ENCODE measurements around the gene PPP3R1. TPM values are rescaled to one million over a fixed set of nuclear protein-coding genes. Genes with fewer than 3 reads are reported as not detected.

Gene PPP3R1
- total RNA-seq, 1 experiment from 2014 or later, result 70.9 TPM

DNA sequence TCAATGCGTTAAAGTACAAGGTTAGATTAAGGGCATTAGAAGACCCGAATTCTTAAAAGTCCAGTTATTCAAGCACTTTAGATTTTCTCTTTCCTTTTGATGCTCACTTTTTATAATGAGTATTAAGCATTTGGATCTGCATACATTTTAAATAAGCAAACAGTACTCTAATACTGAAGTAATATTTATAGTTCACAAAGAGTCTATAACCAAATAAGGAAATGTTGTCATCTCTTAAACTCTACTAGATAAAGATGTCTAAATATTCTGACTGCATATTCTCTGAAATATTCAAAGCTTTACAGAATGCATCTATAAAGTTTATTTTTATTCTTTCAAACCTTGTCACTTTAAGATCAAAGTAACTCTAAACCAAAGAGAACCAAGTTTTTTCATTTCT is 25.5 kb downstream of the PPP3R1 start:
- CTCF ChIA-PET, result no interaction called here
- no peaks in the 10 kb centered on the region for H3K36me3 ChIP-seq (ENCODE audit: control insufficient read depth, insufficient read depth, low read length)
- BruUV-seq (replicated peaks), result no TSS peak
- Mint-ChIP-seq H3K27me3 (ENCODE audit: insufficient read depth, unreplicated experiment) (no peaks in the 10 kb centered on the region), H3K9me3 (ENCODE audit: unreplicated experiment) (no peaks in the 10 kb centered on the region), H3K27ac (ENCODE audit: unreplicated experiment) (no peak overlapping the region), H3K36me3 (ENCODE audit: insufficient read depth, unreplicated experiment) (peaks cover 16% of the 10 kb centered on the region), H3K4me3 (ENCODE audit: unreplicated experiment) (no peak overlapping the region), H3K4me1 (ENCODE audit: low read depth, unreplicated experiment) (peaks cover 30% of the 10 kb centered on the region)
- TF ChIP-seq, protein P1, sequence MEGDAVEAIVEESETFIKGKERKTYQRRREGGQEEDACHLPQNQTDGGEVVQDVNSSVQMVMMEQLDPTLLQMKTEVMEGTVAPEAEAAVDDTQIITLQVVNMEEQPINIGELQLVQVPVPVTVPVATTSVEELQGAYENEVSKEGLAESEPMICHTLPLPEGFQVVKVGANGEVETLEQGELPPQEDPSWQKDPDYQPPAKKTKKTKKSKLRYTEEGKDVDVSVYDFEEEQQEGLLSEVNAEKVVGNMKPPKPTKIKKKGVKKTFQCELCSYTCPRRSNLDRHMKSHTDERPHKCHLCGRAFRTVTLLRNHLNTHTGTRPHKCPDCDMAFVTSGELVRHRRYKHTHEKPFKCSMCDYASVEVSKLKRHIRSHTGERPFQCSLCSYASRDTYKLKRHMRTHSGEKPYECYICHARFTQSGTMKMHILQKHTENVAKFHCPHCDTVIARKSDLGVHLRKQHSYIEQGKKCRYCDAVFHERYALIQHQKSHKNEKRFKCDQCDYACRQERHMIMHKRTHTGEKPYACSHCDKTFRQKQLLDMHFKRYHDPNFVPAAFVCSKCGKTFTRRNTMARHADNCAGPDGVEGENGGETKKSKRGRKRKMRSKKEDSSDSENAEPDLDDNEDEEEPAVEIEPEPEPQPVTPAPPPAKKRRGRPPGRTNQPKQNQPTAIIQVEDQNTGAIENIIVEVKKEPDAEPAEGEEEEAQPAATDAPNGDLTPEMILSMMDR (IDR thresholded peaks at IDR 0.05; ENCODE audit: insufficient read depth in 1 of 2, low read depth in 1 of 2, low read length in 1 of 2, severe bottlenecking in 1 of 2, unreplicated experiment in 1 of 2), result no peak
- POLR2A ChIA-PET, result interaction anchor here (0.6 kb wide), 1 partner anchor 31 kb away, joined by 8 read pairs; no protein-coding TSS in a partner anchor
- intact Hi-C loops (cut with micrococcal nuclease; ENCODE audit: unreplicated experiment), result no loop called here
- no peak overlapping the region for H3K4me3 ChIP-seq (ENCODE audit: low read depth, low read length)
- DNase-seq, result no peak
- H3K9me3 ChIP-seq, result no peaks in the 10 kb centered on the region
- peaks cover 8% of the 10 kb centered on the region; the same call in 1 of the 2 replicates for H3K4me1 ChIP-seq
- H3K27me3 ChIP-seq (replicated peaks; ENCODE audit: control insufficient read depth, insufficient read depth, low read length), result no peaks in the 10 kb centered on the region

DNA sequence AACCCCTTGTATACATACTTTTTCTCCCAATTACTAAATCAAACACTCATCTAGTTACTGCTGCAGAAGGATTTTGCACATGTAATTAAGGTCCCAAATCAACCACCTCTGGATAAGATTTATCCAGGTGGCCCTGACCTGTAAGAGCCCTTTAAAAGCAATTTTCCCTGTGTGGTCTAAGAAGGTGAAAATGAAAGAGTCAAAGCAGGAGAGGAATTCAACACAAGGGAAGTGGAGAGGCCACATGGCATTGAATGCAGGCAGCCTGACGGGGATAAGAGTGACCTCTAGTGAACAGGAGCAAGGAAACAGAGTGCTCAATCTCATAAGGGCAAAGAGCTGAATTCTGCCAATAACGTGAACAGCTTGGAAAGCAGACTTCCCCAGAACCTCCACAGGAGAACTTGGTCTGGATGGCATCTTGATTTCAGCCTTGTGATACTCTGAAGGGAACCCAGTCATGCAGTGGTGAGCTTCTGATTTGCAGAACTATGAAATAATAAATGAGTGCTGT is 27.2 kb downstream of the PPP3R1 start:
- intact Hi-C loops (cut with micrococcal nuclease; ENCODE audit: unreplicated experiment), result loop anchor here (1.0 kb wide), 1 partner anchor 29 kb away; no protein-coding TSS in a partner anchor
- no peak overlapping the region for H3K27ac Mint-ChIP-seq (ENCODE audit: unreplicated experiment)
- no peak overlapping the region for H3K4me3 Mint-ChIP-seq (ENCODE audit: unreplicated experiment)
- H3K9me3 ChIP-seq, result no peaks in the 10 kb centered on the region
- H3K9me3 Mint-ChIP-seq (ENCODE audit: unreplicated experiment), result no peaks in the 10 kb centered on the region
- no TSS peak for BruUV-seq (replicated peaks)
- 0 out of 2 replicates have a peak, but pooled peaks cover under 1% of the 10 kb centered on the region for H3K4me1 ChIP-seq
- TF ChIP-seq, protein P1 (IDR thresholded peaks at IDR 0.05; ENCODE audit: insufficient read depth in 1 of 2, low read depth in 1 of 2, low read length in 1 of 2, severe bottlenecking in 1 of 2, unreplicated experiment in 1 of 2), result peak; percentile 26 to 34
- no peaks in the 10 kb centered on the region for H3K27me3 Mint-ChIP-seq (ENCODE audit: insufficient read depth, unreplicated experiment)
- H3K4me1 Mint-ChIP-seq (ENCODE audit: low read depth, unreplicated experiment), result peaks cover 18% of the 10 kb centered on the region
- no peak overlapping the region for H3K4me3 ChIP-seq (ENCODE audit: low read depth, low read length)
- ChIA-PET POLR2A (interaction anchor here (0.7 to 1.4 kb wide), 3 partner anchors 9 to 27 kb away, joined by 3 to 9 read pairs (median 3); partner anchors contain the start of gene PPP3R1), CTCF (interaction anchor here (0.6 to 1.2 kb wide), 13 partner anchors 11 to 103 kb away, joined by 3 to 10 read pairs (median 4); partner anchors contain the start of gene PPP3R1)
- H3K36me3 ChIP-seq (ENCODE audit: control insufficient read depth, insufficient read depth, low read length), result no peaks in the 10 kb centered on the region
- peak; percentile 46 to 63 for DNase-seq
- H3K27me3 ChIP-seq (replicated peaks; ENCODE audit: control insufficient read depth, insufficient read depth, low read length), result no peaks in the 10 kb centered on the region
- H3K36me3 Mint-ChIP-seq (ENCODE audit: insufficient read depth, unreplicated experiment), result peaks cover 28% of the 10 kb centered on the region

DNA sequence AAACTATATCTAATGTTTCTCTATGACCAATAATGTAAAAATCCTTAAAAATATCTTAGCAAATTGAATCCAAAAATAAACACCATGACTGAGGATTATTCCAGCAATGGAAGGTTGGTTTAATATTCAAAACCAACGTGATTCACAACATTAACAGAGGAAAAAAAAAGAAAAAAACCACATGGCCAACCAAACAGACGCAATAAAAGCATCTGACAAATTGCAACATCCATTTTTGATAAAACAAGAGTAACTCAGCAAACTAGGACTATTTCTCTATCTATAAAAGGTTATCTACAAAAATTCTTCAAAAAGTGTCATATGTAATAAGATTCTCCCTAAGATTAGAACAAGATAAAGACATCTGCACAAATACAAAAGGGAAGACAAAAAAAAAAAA is 28.9 kb downstream of the PPP3R1 start:
- BruUV-seq (replicated peaks), result no TSS peak
- Histone ChIP-seq H3K36me3 (ENCODE audit: control insufficient read depth, insufficient read depth, low read length) (no peaks in the 10 kb centered on the region), H3K27me3 (replicated peaks; ENCODE audit: control insufficient read depth, insufficient read depth, low read length) (no peaks in the 10 kb centered on the region), H3K4me1 (no peaks in the 10 kb centered on the region), H3K9me3 (no peaks in the 10 kb centered on the region), H3K4me3 (ENCODE audit: low read depth, low read length) (no peak overlapping the region)
- Mint-ChIP-seq H3K4me3 (ENCODE audit: unreplicated experiment) (no peak overlapping the region), H3K27ac (ENCODE audit: unreplicated experiment) (no peak overlapping the region), H3K27me3 (ENCODE audit: insufficient read depth, unreplicated experiment) (no peaks in the 10 kb centered on the region), H3K36me3 (ENCODE audit: insufficient read depth, unreplicated experiment) (peaks cover 22% of the 10 kb centered on the region), H3K4me1 (ENCODE audit: low read depth, unreplicated experiment) (peaks cover 25% of the 10 kb centered on the region), H3K9me3 (ENCODE audit: unreplicated experiment) (no peaks in the 10 kb centered on the region)
- ChIA-PET POLR2A (no interaction called here), CTCF (no interaction called here)
- TF ChIP-seq, protein P1 (IDR thresholded peaks at IDR 0.05; ENCODE audit: insufficient read depth in 1 of 2, low read depth in 1 of 2, low read length in 1 of 2, severe bottlenecking in 1 of 2, unreplicated experiment in 1 of 2), result no peak
- DNase-seq, result no peak
- intact Hi-C loops (cut with micrococcal nuclease; ENCODE audit: unreplicated experiment), result no loop called here
